DOHH2 (cell line): ENCODE measurements around the gene KIF13A.
"Not testable (repeated sequence)": the region's sequence is repeated elsewhere in the genome, so short reads cannot be mapped to it uniquely, and the experiment has no call there.

Experiments
- H3F3A ChIP-seq: fragments of 200-600 bp; sonication (generic), shearing (Covaris generic); 2 replicates; pipeline ENCODE4 v1.6.0; 2016; ENCODE audit warnings: antibody characterized with exemption, mild to moderate bottlenecking; ENCODE audit not compliant: control insufficient read depth, insufficient read depth
- H3K27ac ChIP-seq: fragments of 200-600 bp; sonication (generic); 2 replicates; pipeline ENCODE4 v1.5.1; 2014; ENCODE audit warnings: low read depth, mild to moderate bottlenecking, low read length, moderate library complexity
- H3K27me3 ChIP-seq: fragments of 200-600 bp; sonication (generic); 2 replicates; pipeline ENCODE4 v1.6.1; 2014; ENCODE audit warnings: mild to moderate bottlenecking, low read length, mixed read lengths; ENCODE audit not compliant: control insufficient read depth
- H3K36me3 ChIP-seq: fragments of 200-600 bp; sonication (generic); 2 replicates; pipeline ENCODE4 v1.6.1; 2014; ENCODE audit warnings: mild to moderate bottlenecking, low read length, moderate library complexity, mixed read lengths; ENCODE audit not compliant: control insufficient read depth
- H3K4me1 ChIP-seq: fragments of 200-600 bp; sonication (generic); 2 replicates; pipeline ENCODE4 v1.6.1; 2014; ENCODE audit warnings: mild to moderate bottlenecking, low read length, mixed read lengths; ENCODE audit not compliant: control insufficient read depth
- H3K4me2 ChIP-seq: fragments of 200-600 bp; sonication (generic); 2 replicates; pipeline ENCODE4 v1.6.0; 2014; ENCODE audit warnings: mild to moderate bottlenecking, low read length, moderate library complexity
- H3K4me3 ChIP-seq: fragments of 200-600 bp; sonication (generic); 2 replicates; pipeline ENCODE4 v1.5.1; 2014; ENCODE audit warnings: mild to moderate bottlenecking, low read length, mixed read lengths
- H3K79me2 ChIP-seq: fragments of 200-600 bp; sonication (generic); 2 replicates; pipeline ENCODE4 v1.6.1; 2014; ENCODE audit warnings: mild to moderate bottlenecking, low read length, mixed read lengths; ENCODE audit not compliant: control insufficient read depth
- H3K9me2 ChIP-seq: fragments of 200-600 bp; sonication (generic); replicated peaks from 2 replicates; pipeline ENCODE4 v1.6.1; 2014; ENCODE audit warnings: mild to moderate bottlenecking, low read length, mixed read lengths; ENCODE audit not compliant: control insufficient read depth
- H3K9me3 ChIP-seq: fragments of 200-600 bp; sonication (generic); 2 replicates; pipeline ENCODE4 v1.6.1; 2014; ENCODE audit warnings: antibody characterized with exemption, low read length, mixed read lengths; ENCODE audit not compliant: control insufficient read depth, insufficient read depth
- H4K20me1 ChIP-seq: fragments of 200-600 bp; sonication (generic); 2 replicates; pipeline ENCODE4 v1.6.0; 2014; ENCODE audit warnings: low read depth, mild to moderate bottlenecking, antibody characterized with exemption, low read length, moderate library complexity; ENCODE audit not compliant: control insufficient read depth, insufficient read depth
- CTCF ChIP-seq: fragments of 200-600 bp; sonication (generic); IDR thresholded peaks from one replicate; pipeline ENCODE4 v1.5.1; 2014; ENCODE audit warnings: antibody characterized with exemption, mild to moderate bottlenecking, low read depth, low read length; ENCODE audit not compliant: poor library complexity, severe bottlenecking
- EZH2phosphoT487 ChIP-seq: fragments of 200-600 bp; sonication (generic); IDR thresholded peaks from 2 replicates; pipeline ENCODE4 v1.6.1; 2017; ENCODE audit warnings: borderline replicate concordance, mild to moderate bottlenecking, antibody characterized with exemption, low read length, moderate library complexity, mixed read lengths

Gene KIF13A

GRCh38 chr6:17919496-17919895 lies 67.9 kb downstream of the KIF13A start:
- Histone ChIP-seq H3K9me3 (no peaks in the 10 kb centered on the region), H3K4me2 (no peak overlapping the region), H3K27me3 (no peaks in the 10 kb centered on the region), H3K4me1 (no peaks in the 10 kb centered on the region), H3K36me3 (no peaks in the 10 kb centered on the region), H4K20me1 (no peaks in the 10 kb centered on the region), H3K79me2 (no peaks in the 10 kb centered on the region), H3F3A (no peaks in the 10 kb centered on the region), H3K9me2 (no peaks in the 10 kb centered on the region), H3K4me3 (no peak overlapping the region), H3K27ac (no peak overlapping the region)
- TF ChIP-seq CTCF (no peak), EZH2phosphoT487 (no peak)

- TF ChIP-seq EZH2phosphoT487: no peak
- no peak for TF ChIP-seq CTCF
- H4K20me1 ChIP-seq: no peaks in the 10 kb centered on the region
- no peaks in the 10 kb centered on the region for H3K4me1 ChIP-seq
- H3K4me2 ChIP-seq: no peak overlapping the region
- no peaks in the 10 kb centered on the region for H3K9me3 ChIP-seq
- H3K27ac ChIP-seq: no peak overlapping the region
- H3K4me3 ChIP-seq: no peak overlapping the region
- no peaks in the 10 kb centered on the region for H3K27me3 ChIP-seq
- H3K79me2 ChIP-seq: no peaks in the 10 kb centered on the region
- H3K9me2 ChIP-seq: no peaks in the 10 kb centered on the region
- no peaks in the 10 kb centered on the region for H3K36me3 ChIP-seq
- H3F3A ChIP-seq: no peaks in the 10 kb centered on the region
Measured at GRCh38 chr6:17917837-17918763, 69.3 kb downstream of the KIF13A start.

GRCh38 chr6:17914651-17915050 lies 72.8 kb downstream of the KIF13A start:
- no peaks in the 10 kb centered on the region for H3K79me2 ChIP-seq
- H3K9me3 ChIP-seq: no peaks in the 10 kb centered on the region
- no peaks in the 10 kb centered on the region for H3K36me3 ChIP-seq
- H3F3A ChIP-seq: no peaks in the 10 kb centered on the region
- no peaks in the 10 kb centered on the region for H4K20me1 ChIP-seq
- no peak overlapping the region for H3K4me2 ChIP-seq
- H3K27me3 ChIP-seq: no peaks in the 10 kb centered on the region
- H3K4me3 ChIP-seq: no peak overlapping the region
- no peak for TF ChIP-seq EZH2phosphoT487
- no peaks in the 10 kb centered on the region for H3K9me2 ChIP-seq
- H3K4me1 ChIP-seq: no peaks in the 10 kb centered on the region
- H3K27ac ChIP-seq: no peak overlapping the region

- H3K27ac ChIP-seq: no peak overlapping the region
- no peak overlapping the region for H3K4me2 ChIP-seq
- H3F3A ChIP-seq: no peaks in the 10 kb centered on the region
- no peaks in the 10 kb centered on the region for H3K27me3 ChIP-seq
- H3K36me3 ChIP-seq: no peaks in the 10 kb centered on the region
- H3K79me2 ChIP-seq: no peaks in the 10 kb centered on the region
- H3K9me2 ChIP-seq: no peaks in the 10 kb centered on the region
- no peaks in the 10 kb centered on the region for H3K4me1 ChIP-seq
- no peaks in the 10 kb centered on the region for H4K20me1 ChIP-seq
- H3K4me3 ChIP-seq: no peak overlapping the region
- H3K9me3 ChIP-seq: no peaks in the 10 kb centered on the region
- no peak for TF ChIP-seq CTCF
- TF ChIP-seq EZH2phosphoT487: no peak
Measured at GRCh38 chr6:17912521-17912920, 74.9 kb downstream of the KIF13A start.

GRCh38 chr6:17911656-17912055 lies 75.8 kb downstream of the KIF13A start:
- H3K27me3 ChIP-seq, H3K4me1 ChIP-seq, H3K4me3 ChIP-seq, H4K20me1 ChIP-seq, H3K36me3 ChIP-seq, H3F3A ChIP-seq, H3K27ac ChIP-seq, H3K4me2 ChIP-seq, H3K79me2 ChIP-seq, H3K9me2 ChIP-seq, H3K9me3 ChIP-seq: not testable (repeated sequence)
